ENCODE measurements around the gene SPG7. TPM values are rescaled to one million over a fixed set of nuclear protein-coding genes. Genes with fewer than 3 reads are reported as not detected.
A peak's percentile ranks its signal among the peaks of the same experiment; 100 is the strongest.

The SPG7 gene
- total RNA-seq, 2 experiments from 2014 or later: 68.6 to 76.7 TPM

DNA sequence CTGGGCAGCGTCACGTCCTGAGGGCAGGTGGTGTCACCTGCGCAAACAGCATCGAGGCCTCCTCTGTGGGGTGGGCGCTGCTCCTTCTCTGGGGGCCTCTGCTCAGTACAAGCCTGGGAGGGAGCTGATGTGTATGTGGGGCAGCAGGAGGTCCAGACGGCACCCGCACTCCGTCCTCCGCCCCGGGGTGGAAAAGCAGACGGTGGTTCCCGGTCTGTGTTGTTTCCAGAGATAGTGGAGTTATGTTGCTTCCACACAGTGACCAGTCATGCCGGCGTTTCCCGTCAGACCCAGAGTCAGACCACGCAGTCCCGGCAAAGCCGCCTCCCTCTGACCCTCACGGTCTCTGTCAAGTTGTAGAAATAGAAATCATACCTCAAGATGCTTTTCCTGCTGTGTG is 38.6 kb downstream of the SPG7 start:
- POLR2A ChIA-PET: no interaction called here

DNA sequence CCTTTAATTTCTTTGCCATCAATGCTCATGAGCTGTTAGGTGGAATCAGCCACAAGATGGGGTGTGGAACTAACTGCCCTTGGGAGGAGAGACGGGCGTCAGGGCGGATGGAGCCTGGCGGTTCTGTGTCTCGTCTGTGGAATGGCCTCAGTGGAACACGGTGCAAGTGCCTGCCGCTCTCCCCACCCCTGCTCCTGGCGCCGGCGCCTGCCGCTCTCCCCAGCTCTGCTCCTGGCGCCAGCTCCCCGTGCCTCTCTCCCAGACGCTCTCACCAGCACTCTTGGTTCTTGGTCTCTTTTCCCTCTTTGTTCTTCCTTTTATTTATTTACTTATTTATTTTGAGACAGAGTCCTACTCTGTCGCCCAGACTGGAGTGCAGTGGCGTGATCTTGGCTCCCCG is 39.1 kb downstream of the SPG7 start:
- Mint-ChIP-seq H3K27ac (no peak overlapping the region), H3K27me3 (no peaks in the 10 kb centered on the region), H3K4me1 (peaks cover 17% of the 10 kb centered on the region), H3K9me3 (ENCODE audit: low read depth) (no peaks in the 10 kb centered on the region), H3K36me3 (ENCODE audit: low read depth) (peaks cover 12% of the 10 kb centered on the region), H3K4me3 (no peak overlapping the region)
- ATAC-seq (no peak), DNase-seq (no peak)
- intact Hi-C loops (cut with DNase I, micrococcal nuclease): no loop called here
- ChIA-PET POLR2A (no interaction called here), CTCF (interaction anchor here (0.5 to 1.1 kb wide), 2 partner anchors 30 to 38 kb away, joined by 3 read pairs; no protein-coding TSS in a partner anchor)

More for the DNA sequence above, 38.6 kb downstream of the SPG7 start:
- no peak overlapping the region for H3K27ac Mint-ChIP-seq
- ATAC-seq (no peak), DNase-seq (no peak)
- intact Hi-C loops (cut with DNase I, micrococcal nuclease): no loop called here
- CTCF ChIA-PET: interaction anchor here (0.5 to 1.1 kb wide), 2 partner anchors 31 to 37 kb away, joined by 3 read pairs; no protein-coding TSS in a partner anchor
- H3K4me1 Mint-ChIP-seq: peaks cover 17% of the 10 kb centered on the region
- H3K36me3 Mint-ChIP-seq (ENCODE audit: low read depth): peaks cover 12% of the 10 kb centered on the region
- no peaks in the 10 kb centered on the region for H3K9me3 Mint-ChIP-seq (ENCODE audit: low read depth)
- no peak overlapping the region for H3K4me3 Mint-ChIP-seq
- no peaks in the 10 kb centered on the region for H3K27me3 Mint-ChIP-seq

DNA sequence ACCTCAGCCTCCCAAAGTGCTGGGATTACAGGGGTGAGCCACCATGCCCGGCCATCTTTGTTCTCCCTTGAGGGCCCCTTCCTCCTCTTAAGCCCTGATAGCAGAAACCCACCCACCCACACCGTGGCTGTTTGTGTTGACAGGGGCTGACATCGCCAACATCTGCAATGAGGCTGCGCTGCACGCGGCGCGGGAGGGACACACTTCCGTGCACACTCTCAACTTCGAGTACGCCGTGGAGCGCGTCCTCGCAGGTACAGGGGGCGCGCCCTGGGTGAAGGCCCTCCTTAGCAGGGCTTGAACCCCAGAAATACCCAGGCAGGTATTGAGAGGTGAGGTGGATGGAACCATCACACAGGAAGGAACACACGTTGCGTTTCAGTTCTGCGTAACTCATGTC is 39.7 kb downstream of the SPG7 start:
- peaks cover 13% of the 10 kb centered on the region for H3K36me3 Mint-ChIP-seq (ENCODE audit: low read depth)
- peak overlapping the region; percentile 51 for H3K27ac Mint-ChIP-seq
- H3K9me3 Mint-ChIP-seq (ENCODE audit: low read depth): no peaks in the 10 kb centered on the region
- no peak overlapping the region for H3K4me3 Mint-ChIP-seq
- ChIA-PET POLR2A (no interaction called here), CTCF (interaction anchor here (1.0 kb wide), 1 partner anchor 9 kb away, joined by 3 read pairs; no protein-coding TSS in a partner anchor)
- peaks cover 17% of the 10 kb centered on the region for H3K4me1 Mint-ChIP-seq
- no peak for ATAC-seq
- intact Hi-C loops (cut with DNase I, micrococcal nuclease): no loop called here
- no peak for DNase-seq
- no peaks in the 10 kb centered on the region for H3K27me3 Mint-ChIP-seq

DNA sequence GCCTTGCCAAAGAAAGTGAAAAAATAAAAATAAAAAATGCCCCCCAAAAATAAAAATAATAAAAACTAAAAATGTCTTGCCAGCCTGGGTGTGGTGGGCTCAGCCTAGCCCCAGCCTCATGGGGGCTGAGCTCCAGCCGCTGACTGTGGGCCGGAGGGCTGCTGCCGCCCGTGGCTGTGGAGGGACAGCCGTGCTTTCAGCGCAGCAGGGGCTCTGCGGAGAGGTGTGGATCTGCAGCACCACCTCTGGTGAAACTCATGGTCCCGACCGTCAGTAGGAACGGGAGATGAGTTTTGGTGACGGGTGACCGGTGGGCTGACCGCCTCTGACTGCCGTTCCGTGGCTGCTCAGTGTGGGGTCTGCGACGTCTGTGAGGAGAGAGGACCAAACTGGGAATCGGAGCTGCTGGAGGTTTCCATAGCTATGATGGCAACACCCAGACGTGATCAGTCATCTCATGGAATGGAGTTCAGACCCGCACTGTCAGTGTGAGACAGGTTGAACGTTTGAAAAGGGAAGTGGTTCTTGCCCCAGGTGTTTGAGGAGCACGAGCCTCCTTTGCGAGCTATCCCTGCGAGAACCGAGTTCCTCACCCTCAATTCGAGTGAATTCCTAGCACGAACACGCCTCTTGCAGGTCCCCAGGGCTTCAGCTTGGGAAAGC is 40.3 kb downstream of the SPG7 start:
- Mint-ChIP-seq H3K27ac (peak overlapping the region; percentile 79), H3K9me3 (ENCODE audit: low read depth) (no peaks in the 10 kb centered on the region), H3K4me3 (no peak overlapping the region), H3K27me3 (no peaks in the 10 kb centered on the region), H3K4me1 (peaks cover 17% of the 10 kb centered on the region), H3K36me3 (ENCODE audit: low read depth) (peaks cover 13% of the 10 kb centered on the region)
- no peak for DNase-seq
- POLR2A ChIA-PET: interaction anchor here (0.6 kb wide), 1 partner anchor 166 kb away, joined by 5 read pairs; no protein-coding TSS in a partner anchor
- ATAC-seq: peak; percentile 31
- intact Hi-C loops (cut with DNase I, micrococcal nuclease): no loop called here
- CTCF ChIA-PET: interaction anchor here (1.0 to 1.2 kb wide), 2 partner anchors 8 to 11 kb away, joined by 3 to 4 read pairs; no protein-coding TSS in a partner anchor

DNA sequence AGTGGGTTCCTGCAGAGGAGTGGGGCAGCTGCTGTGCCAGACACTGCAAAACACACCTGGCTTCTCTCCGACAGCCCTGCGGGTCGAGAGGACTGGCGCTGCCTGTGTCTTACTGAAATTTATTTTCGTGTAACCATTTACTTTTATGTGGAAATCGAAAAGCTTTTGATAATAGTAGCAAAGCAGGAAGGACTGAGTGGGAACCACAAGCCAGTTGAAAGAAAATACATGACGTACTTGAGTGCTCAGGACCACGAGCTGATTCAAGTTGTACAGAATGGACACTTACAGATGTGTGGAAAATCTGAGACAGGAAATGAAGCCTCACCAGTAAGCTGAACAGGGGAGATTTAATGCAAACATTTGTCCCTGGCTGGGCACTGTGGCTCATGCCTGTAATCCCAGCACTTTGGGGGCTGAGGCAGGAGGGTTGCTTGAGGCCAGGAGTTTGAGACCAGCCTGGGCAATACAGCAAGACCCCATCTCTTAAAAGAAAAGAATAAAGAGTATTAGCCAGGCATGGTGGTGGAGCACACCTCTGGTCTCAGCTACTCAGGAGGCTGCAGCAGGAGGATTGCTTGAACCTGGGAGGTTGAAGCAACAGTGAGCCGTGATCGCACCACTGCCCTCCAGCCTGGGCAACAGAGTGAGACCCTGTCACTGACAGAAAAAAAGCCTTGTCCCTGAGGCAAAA is 41.0 kb downstream of the SPG7 start:
- Mint-ChIP-seq H3K36me3 (ENCODE audit: low read depth) (peaks cover 13% of the 10 kb centered on the region), H3K4me1 (peaks cover 17% of the 10 kb centered on the region), H3K9me3 (ENCODE audit: low read depth) (no peaks in the 10 kb centered on the region), H3K4me3 (no peak overlapping the region), H3K27ac (peak overlapping the region; percentile 79), H3K27me3 (no peaks in the 10 kb centered on the region)
- ChIA-PET CTCF (interaction anchor here (0.7 to 1.2 kb wide), 5 partner anchors 10 to 152 kb away, joined by 3 to 4 read pairs (median 3); no protein-coding TSS in a partner anchor), POLR2A (no interaction called here)
- DNase-seq (no peak), ATAC-seq (peak; percentile 88)
- intact Hi-C loops (cut with DNase I, micrococcal nuclease): no loop called here

DNA sequence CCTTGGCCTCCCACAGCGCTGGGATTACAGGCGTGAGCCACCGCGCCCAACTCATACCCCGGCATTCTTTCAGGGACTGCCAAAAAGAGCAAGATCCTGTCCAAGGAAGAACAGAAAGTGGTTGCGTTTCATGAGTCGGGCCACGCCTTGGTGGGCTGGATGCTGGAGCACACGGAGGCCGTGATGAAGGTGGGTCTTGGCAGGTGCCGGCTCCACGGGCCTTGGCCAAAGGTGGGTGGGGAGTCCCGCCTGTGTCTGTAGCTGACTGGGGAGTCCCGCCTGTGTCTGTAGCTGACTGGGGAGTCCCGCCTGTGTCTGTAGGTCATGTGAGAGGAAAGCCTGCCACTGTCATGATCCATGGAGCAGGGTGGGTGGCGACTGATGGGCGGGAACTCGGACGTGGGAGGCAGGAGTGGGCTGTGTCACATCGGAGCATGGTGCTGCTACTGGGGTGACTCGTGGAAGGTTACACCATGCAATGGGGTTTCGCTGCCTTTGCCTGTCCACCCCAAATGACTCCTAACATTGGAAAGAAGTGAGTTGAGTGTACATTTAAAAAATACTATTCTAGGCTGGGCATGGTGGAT is 42.3 kb downstream of the SPG7 start:
- Mint-ChIP-seq H3K4me1 (peaks cover 17% of the 10 kb centered on the region), H3K27me3 (no peaks in the 10 kb centered on the region), H3K36me3 (ENCODE audit: low read depth) (peaks cover 15% of the 10 kb centered on the region), H3K4me3 (no peak overlapping the region), H3K27ac (no peak overlapping the region), H3K9me3 (ENCODE audit: low read depth) (no peaks in the 10 kb centered on the region)
- intact Hi-C loops (cut with DNase I, micrococcal nuclease): no loop called here
- DNase-seq (no peak), ATAC-seq (no peak)
- ChIA-PET POLR2A (no interaction called here), CTCF (interaction anchor here (1.2 kb wide), 1 partner anchor 37 kb away, joined by 3 read pairs; no protein-coding TSS in a partner anchor)

DNA sequence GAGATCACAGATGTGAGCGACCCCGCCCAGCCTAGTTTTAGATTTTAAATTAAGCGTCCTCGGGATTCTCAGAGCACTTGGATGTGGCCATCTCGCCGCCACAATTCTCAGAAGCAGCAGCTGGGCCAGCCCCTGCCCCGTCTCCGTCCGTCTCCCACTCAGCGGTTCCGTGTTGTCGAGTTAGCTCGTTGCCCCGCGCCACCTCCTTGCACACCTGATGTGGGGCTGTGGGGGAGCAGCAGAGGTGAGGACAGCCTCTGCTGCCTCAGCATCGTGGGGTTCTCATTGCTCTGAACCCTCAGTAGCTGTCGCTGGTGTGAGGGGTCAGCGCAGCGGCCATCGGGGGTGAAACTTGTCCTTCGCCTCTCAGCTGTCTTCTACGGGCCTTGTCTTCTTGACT is 44.1 kb downstream of the SPG7 start:
- no peaks in the 10 kb centered on the region for H3K27me3 Mint-ChIP-seq
- H3K9me3 Mint-ChIP-seq (ENCODE audit: low read depth): no peaks in the 10 kb centered on the region
- no peak for ATAC-seq
- intact Hi-C loops (cut with DNase I, micrococcal nuclease): no loop called here
- no peak overlapping the region for H3K4me3 Mint-ChIP-seq
- ChIA-PET CTCF (no interaction called here), POLR2A (no interaction called here)
- H3K36me3 Mint-ChIP-seq (ENCODE audit: low read depth): peaks cover 17% of the 10 kb centered on the region
- peaks cover 20% of the 10 kb centered on the region for H3K4me1 Mint-ChIP-seq
- H3K27ac Mint-ChIP-seq: no peak overlapping the region
- no peak for DNase-seq

DNA sequence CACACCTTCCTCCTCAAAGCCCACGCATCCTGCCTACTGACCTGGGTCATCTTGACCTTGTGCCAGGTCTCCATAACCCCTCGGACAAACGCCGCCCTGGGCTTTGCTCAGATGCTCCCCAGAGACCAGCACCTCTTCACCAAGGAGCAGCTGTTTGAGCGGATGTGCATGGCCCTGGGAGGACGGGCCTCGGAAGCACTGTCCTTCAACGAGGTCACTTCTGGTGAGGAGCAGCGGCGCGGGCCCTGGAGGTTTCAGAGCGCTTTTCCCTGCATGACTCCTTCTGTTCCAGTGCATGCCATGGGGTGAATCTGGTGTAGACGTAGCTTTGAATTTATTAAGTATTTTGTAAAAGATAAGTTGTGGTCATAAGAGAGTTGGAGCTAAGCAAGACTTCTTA is 44.7 kb downstream of the SPG7 start:
- ChIA-PET CTCF (interaction anchor here (0.6 kb wide), 1 partner anchor 70 kb away, joined by 3 read pairs; no protein-coding TSS in a partner anchor), POLR2A (no interaction called here)
- intact Hi-C loops (cut with DNase I, micrococcal nuclease): no loop called here
- ATAC-seq (no peak), DNase-seq (no peak)
- no peak overlapping the region for H3K27ac Mint-ChIP-seq
- peaks cover 20% of the 10 kb centered on the region for H3K36me3 Mint-ChIP-seq (ENCODE audit: low read depth)
- no peak overlapping the region for H3K4me3 Mint-ChIP-seq
- H3K9me3 Mint-ChIP-seq (ENCODE audit: low read depth): no peaks in the 10 kb centered on the region
- peaks cover 23% of the 10 kb centered on the region for H3K4me1 Mint-ChIP-seq
- H3K27me3 Mint-ChIP-seq: no peaks in the 10 kb centered on the region

DNA sequence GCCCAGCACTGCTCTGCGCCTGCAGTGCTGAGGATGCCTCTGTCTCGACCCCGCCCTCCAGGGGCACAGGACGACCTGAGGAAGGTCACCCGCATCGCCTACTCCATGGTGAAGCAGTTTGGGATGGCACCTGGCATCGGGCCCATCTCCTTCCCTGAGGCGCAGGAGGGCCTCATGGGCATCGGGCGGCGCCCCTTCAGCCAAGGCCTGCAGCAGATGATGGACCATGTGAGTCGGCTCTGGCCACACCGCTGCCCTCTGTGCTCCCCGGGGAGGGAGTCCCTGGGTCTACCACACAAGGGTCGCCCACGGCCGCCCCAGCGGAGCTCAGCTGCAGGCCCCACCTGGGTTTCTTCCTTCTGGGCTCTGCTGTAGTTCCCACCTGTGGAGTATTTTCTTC is 45.5 kb downstream of the SPG7 start:
- ATAC-seq: no peak
- no peak for DNase-seq
- intact Hi-C loops (cut with DNase I, micrococcal nuclease): no loop called here
- Mint-ChIP-seq H3K27me3 (no peaks in the 10 kb centered on the region), H3K36me3 (ENCODE audit: low read depth) (peaks cover 15% of the 10 kb centered on the region), H3K4me3 (no peak overlapping the region), H3K9me3 (ENCODE audit: low read depth) (no peaks in the 10 kb centered on the region), H3K27ac (no peak overlapping the region), H3K4me1 (peaks cover 18% of the 10 kb centered on the region)
- ChIA-PET CTCF (interaction anchor here (0.6 kb wide), 1 partner anchor 69 kb away, joined by 3 read pairs; no protein-coding TSS in a partner anchor), POLR2A (no interaction called here)

DNA sequence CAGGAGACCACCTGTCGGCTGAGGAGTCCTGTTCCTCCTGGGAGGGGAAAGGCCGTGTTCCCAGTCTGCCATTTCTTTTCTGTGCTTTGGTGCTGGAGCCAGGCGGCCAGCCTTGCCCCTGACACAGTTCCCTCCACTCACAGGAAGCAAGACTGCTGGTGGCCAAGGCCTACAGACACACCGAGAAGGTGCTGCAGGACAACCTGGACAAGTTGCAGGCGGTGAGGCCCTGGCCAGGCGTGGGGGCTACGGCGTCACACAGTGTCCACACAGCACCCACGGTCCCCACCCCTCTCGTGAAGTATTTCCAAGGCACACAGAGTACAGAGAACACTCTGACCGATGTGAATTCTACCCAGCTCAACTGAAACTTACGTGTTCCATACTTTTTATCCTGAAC is 46.1 kb downstream of the SPG7 start:
- intact Hi-C loops (cut with DNase I, micrococcal nuclease): no loop called here
- Mint-ChIP-seq H3K27me3 (no peaks in the 10 kb centered on the region), H3K36me3 (ENCODE audit: low read depth) (peaks cover 15% of the 10 kb centered on the region), H3K4me1 (peaks cover 12% of the 10 kb centered on the region), H3K4me3 (no peak overlapping the region), H3K9me3 (ENCODE audit: low read depth) (no peaks in the 10 kb centered on the region), H3K27ac (no peak overlapping the region)
- ChIA-PET POLR2A (no interaction called here), CTCF (no interaction called here)
- no peak for ATAC-seq
- DNase-seq: no peak

DNA sequence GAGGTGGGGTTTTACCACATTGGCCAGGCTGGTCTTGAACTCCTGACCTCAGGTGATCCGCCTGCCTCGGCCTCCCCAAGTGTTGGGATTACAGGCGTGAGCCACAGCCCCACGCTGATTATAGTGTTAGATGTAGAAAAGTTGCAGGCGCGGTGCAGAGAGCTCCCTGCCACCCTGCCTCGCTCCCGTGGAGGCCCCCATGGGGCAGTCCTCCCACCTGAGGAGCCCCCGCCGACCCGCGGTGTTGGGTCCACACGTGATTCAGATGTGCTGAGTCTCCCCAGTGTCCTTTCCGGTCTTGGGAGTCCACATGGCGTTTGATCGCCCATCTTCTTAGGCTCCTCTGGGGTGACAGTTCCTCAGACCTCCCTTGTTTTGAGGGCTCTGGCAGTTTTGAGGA is 47.1 kb downstream of the SPG7 start:
- H3K36me3 Mint-ChIP-seq (ENCODE audit: low read depth): peaks cover 13% of the 10 kb centered on the region
- ChIA-PET CTCF (interaction anchor here (0.6 kb wide), 1 partner anchor 107 kb away, joined by 3 read pairs; no protein-coding TSS in a partner anchor), POLR2A (no interaction called here)
- intact Hi-C loops (cut with DNase I, micrococcal nuclease): no loop called here
- no peaks in the 10 kb centered on the region for H3K27me3 Mint-ChIP-seq
- no peak overlapping the region for H3K4me3 Mint-ChIP-seq
- no peaks in the 10 kb centered on the region for H3K9me3 Mint-ChIP-seq (ENCODE audit: low read depth)
- ATAC-seq (no peak), DNase-seq (no peak)
- H3K27ac Mint-ChIP-seq: no peak overlapping the region
- peaks cover 9% of the 10 kb centered on the region for H3K4me1 Mint-ChIP-seq

Measured in activated CD4-positive, alpha-beta T cell treated with anti-CD3 and anti-CD28 coated beads for 36 hours (primary cell).